DOHH2 (cell line): ENCODE results near the gene TTLL10.

Experiments
- H3F3A ChIP-seq: fragments of 200-600 bp; sonication (generic), shearing (Covaris generic); 2 replicates; pipeline ENCODE4 v1.6.0; 2016; ENCODE audit warnings: antibody characterized with exemption, mild to moderate bottlenecking; ENCODE audit not compliant: control insufficient read depth, insufficient read depth
- H3K27ac ChIP-seq: fragments of 200-600 bp; sonication (generic); 2 replicates; pipeline ENCODE4 v1.5.1; 2014; ENCODE audit warnings: low read depth, mild to moderate bottlenecking, low read length, moderate library complexity
- H3K27me3 ChIP-seq: fragments of 200-600 bp; sonication (generic); 2 replicates; pipeline ENCODE4 v1.6.1; 2014; ENCODE audit warnings: mild to moderate bottlenecking, low read length, mixed read lengths; ENCODE audit not compliant: control insufficient read depth
- H3K36me3 ChIP-seq: fragments of 200-600 bp; sonication (generic); 2 replicates; pipeline ENCODE4 v1.6.1; 2014; ENCODE audit warnings: mild to moderate bottlenecking, low read length, moderate library complexity, mixed read lengths; ENCODE audit not compliant: control insufficient read depth
- H3K4me1 ChIP-seq: fragments of 200-600 bp; sonication (generic); 2 replicates; pipeline ENCODE4 v1.6.1; 2014; ENCODE audit warnings: mild to moderate bottlenecking, low read length, mixed read lengths; ENCODE audit not compliant: control insufficient read depth
- H3K4me2 ChIP-seq: fragments of 200-600 bp; sonication (generic); 2 replicates; pipeline ENCODE4 v1.6.0; 2014; ENCODE audit warnings: mild to moderate bottlenecking, low read length, moderate library complexity
- H3K4me3 ChIP-seq: fragments of 200-600 bp; sonication (generic); 2 replicates; pipeline ENCODE4 v1.5.1; 2014; ENCODE audit warnings: mild to moderate bottlenecking, low read length, mixed read lengths
- H3K79me2 ChIP-seq: fragments of 200-600 bp; sonication (generic); 2 replicates; pipeline ENCODE4 v1.6.1; 2014; ENCODE audit warnings: mild to moderate bottlenecking, low read length, mixed read lengths; ENCODE audit not compliant: control insufficient read depth
- H3K9me2 ChIP-seq: fragments of 200-600 bp; sonication (generic); replicated peaks from 2 replicates; pipeline ENCODE4 v1.6.1; 2014; ENCODE audit warnings: mild to moderate bottlenecking, low read length, mixed read lengths; ENCODE audit not compliant: control insufficient read depth
- H3K9me3 ChIP-seq: fragments of 200-600 bp; sonication (generic); 2 replicates; pipeline ENCODE4 v1.6.1; 2014; ENCODE audit warnings: antibody characterized with exemption, low read length, mixed read lengths; ENCODE audit not compliant: control insufficient read depth, insufficient read depth
- H4K20me1 ChIP-seq: fragments of 200-600 bp; sonication (generic); 2 replicates; pipeline ENCODE4 v1.6.0; 2014; ENCODE audit warnings: low read depth, mild to moderate bottlenecking, antibody characterized with exemption, low read length, moderate library complexity; ENCODE audit not compliant: control insufficient read depth, insufficient read depth
- CTCF ChIP-seq: fragments of 200-600 bp; sonication (generic); IDR thresholded peaks from one replicate; pipeline ENCODE4 v1.5.1; 2014; ENCODE audit warnings: antibody characterized with exemption, mild to moderate bottlenecking, low read depth, low read length; ENCODE audit not compliant: poor library complexity, severe bottlenecking
- EZH2phosphoT487 ChIP-seq: fragments of 200-600 bp; sonication (generic); IDR thresholded peaks from 2 replicates; pipeline ENCODE4 v1.6.1; 2017; ENCODE audit warnings: borderline replicate concordance, mild to moderate bottlenecking, antibody characterized with exemption, low read length, moderate library complexity, mixed read lengths

The TTLL10 gene

GRCh38 chr1:1173793-1174415, at the start of gene TTLL10:
TSS of gene TTLL10 (plus strand) at chr1:1173880. CDS start at chr1:1179216, 5,336 bp downstream.
- peaks cover 52% of the 10 kb centered on the region for H3K27me3 ChIP-seq
- no peak within 1 kb of the TSS for H3K4me2 ChIP-seq
- H3K79me2 ChIP-seq, result no peaks in the 10 kb centered on the region

GRCh38 chr1:1124508-1124785, 49.2 kb upstream of the TTLL10 start:
- H3K36me3 ChIP-seq, result no peaks in the 10 kb centered on the region
- H3K4me3 ChIP-seq, result no peak overlapping the region
- H3K9me3 ChIP-seq, result peaks cover 10% of the 10 kb centered on the region; the same call in 1 of the 2 replicates
- H3K4me2 ChIP-seq, result no peak overlapping the region
- no peaks in the 10 kb centered on the region for H3F3A ChIP-seq
- H3K79me2 ChIP-seq, result no peaks in the 10 kb centered on the region
- no peaks in the 10 kb centered on the region for H3K9me2 ChIP-seq
- no peak overlapping the region for H3K27ac ChIP-seq
- H4K20me1 ChIP-seq, result no peaks in the 10 kb centered on the region
- H3K4me1 ChIP-seq, result peaks cover 4% of the 10 kb centered on the region; the same call in 1 of the 2 replicates
- peaks cover 7% of the 10 kb centered on the region for H3K27me3 ChIP-seq
- TF ChIP-seq EZH2phosphoT487 (no peak), CTCF (no peak)

More at GRCh38 chr1:1173793-1174415, at the start of gene TTLL10:
- Histone ChIP-seq H3K4me1 (peaks cover 47% of the 10 kb centered on the region), H3K9me3 (peaks cover 11% of the 10 kb centered on the region; the same call in 1 of the 2 replicates), H3K4me3 (no peak within 1 kb of the TSS), H3K36me3 (no peaks in the 10 kb centered on the region), H3K9me2 (no peaks in the 10 kb centered on the region), H4K20me1 (no peaks in the 10 kb centered on the region), H3F3A (no peaks in the 10 kb centered on the region), H3K27ac (no peak within 1 kb of the TSS)
- no peak for TF ChIP-seq CTCF
- TF ChIP-seq EZH2phosphoT487, result no peak

- H3K27me3 ChIP-seq, result peaks cover 2% of the 10 kb centered on the region
- H3K9me2 ChIP-seq, result no peaks in the 10 kb centered on the region
- TF ChIP-seq CTCF (no peak), EZH2phosphoT487 (no peak)
- peaks cover 10% of the 10 kb centered on the region; the same call in 1 of the 2 replicates for H3K9me3 ChIP-seq
- H3K4me1 ChIP-seq, result peaks cover 4% of the 10 kb centered on the region; the same call in 1 of the 2 replicates
- no peaks in the 10 kb centered on the region for H3F3A ChIP-seq
- no peaks in the 10 kb centered on the region for H4K20me1 ChIP-seq
- no peaks in the 10 kb centered on the region for H3K36me3 ChIP-seq
- H3K79me2 ChIP-seq, result no peaks in the 10 kb centered on the region
- no peak overlapping the region for H3K27ac ChIP-seq
- H3K4me2 ChIP-seq, result no peak overlapping the region
- H3K4me3 ChIP-seq, result no peak overlapping the region
These were observed 48.7 kb upstream of the TTLL10 start for GRCh38 chr1:1124786-1125642.
